ENCODE results near the gene DKKL1.
"Not testable (repeated sequence)": the region's sequence is repeated elsewhere in the genome, so short reads cannot be mapped to it uniquely, and the experiment has no call there.

Gene DKKL1

GRCh38 chr19:49363268-49364082, at the start of gene DKKL1:
TSS of gene DKKL1 (plus strand) at chr19:49363877. CDS start at chr19:49363999, 122 bp downstream.
- peak; percentile 93 for DNase-seq (ENCODE audit: low spot score)

- no peak for DNase-seq (ENCODE audit: low spot score)
Measured at GRCh38 chr19:49315111-49315510, 48.6 kb upstream of the DKKL1 start.

- DNase-seq (ENCODE audit: low spot score), result no peak
Measured at GRCh38 chr19:49316284-49316683, 47.4 kb upstream of the DKKL1 start.

- DNase-seq (ENCODE audit: low spot score), result no peak
Measured at GRCh38 chr19:49318296-49318695, 45.4 kb upstream of the DKKL1 start.

GRCh38 chr19:49324801-49325576, 38.7 kb upstream of the DKKL1 start, which contains the start of gene SLC6A16:
TSS of gene SLC6A16 (minus strand) at chr19:49325191. CDS start at chr19:49311347, 13,844 bp downstream.
- no peak for DNase-seq (ENCODE audit: low spot score)

- not testable (repeated sequence) for DNase-seq (ENCODE audit: low spot score)
Measured at GRCh38 chr19:49325756-49326155, 37.9 kb upstream of the DKKL1 start.

GRCh38 chr19:49326165-49326704, 37.4 kb upstream of the DKKL1 start:
- no peak for DNase-seq (ENCODE audit: low spot score)

- DNase-seq (ENCODE audit: low spot score), result peak; percentile 51
Measured at GRCh38 chr19:49327878-49328544, 35.7 kb upstream of the DKKL1 start.

- no peak for DNase-seq (ENCODE audit: low spot score)
Measured at GRCh38 chr19:49328741-49329140, 34.9 kb upstream of the DKKL1 start.

- DNase-seq (ENCODE audit: low spot score), result not testable (repeated sequence)
Measured at GRCh38 chr19:49331187-49331586, 32.5 kb upstream of the DKKL1 start.

- DNase-seq (ENCODE audit: low spot score), result peak; percentile 71
Measured at GRCh38 chr19:49331616-49332055, 32.0 kb upstream of the DKKL1 start.

- DNase-seq (ENCODE audit: low spot score), result not testable (repeated sequence)
Measured at GRCh38 chr19:49332691-49333417, 30.8 kb upstream of the DKKL1 start.

- no peak for DNase-seq (ENCODE audit: low spot score)
Measured at GRCh38 chr19:49333418-49333805, 30.3 kb upstream of the DKKL1 start.

GRCh38 chr19:49333811-49334288, 29.8 kb upstream of the DKKL1 start:
- no peak for DNase-seq (ENCODE audit: low spot score)

GRCh38 chr19:49335071-49335783, 28.4 kb upstream of the DKKL1 start, which contains the start of gene CD37:
TSS of gene CD37 (plus strand) at chr19:49335406. CDS start at chr19:49335541, 135 bp downstream.
- DNase-seq (ENCODE audit: low spot score), result no peak

GRCh38 chr19:49335784-49336481, 27.7 kb upstream of the DKKL1 start:
- DNase-seq (ENCODE audit: low spot score), result no peak

- no peak for DNase-seq (ENCODE audit: low spot score)
Measured at GRCh38 chr19:49336482-49337266, 27.0 kb upstream of the DKKL1 start.

GRCh38 chr19:49337267-49338022, 26.2 kb upstream of the DKKL1 start:
- no peak for DNase-seq (ENCODE audit: low spot score)
